ENCODE results near the gene TAL1.

Gene TAL1

DNA sequence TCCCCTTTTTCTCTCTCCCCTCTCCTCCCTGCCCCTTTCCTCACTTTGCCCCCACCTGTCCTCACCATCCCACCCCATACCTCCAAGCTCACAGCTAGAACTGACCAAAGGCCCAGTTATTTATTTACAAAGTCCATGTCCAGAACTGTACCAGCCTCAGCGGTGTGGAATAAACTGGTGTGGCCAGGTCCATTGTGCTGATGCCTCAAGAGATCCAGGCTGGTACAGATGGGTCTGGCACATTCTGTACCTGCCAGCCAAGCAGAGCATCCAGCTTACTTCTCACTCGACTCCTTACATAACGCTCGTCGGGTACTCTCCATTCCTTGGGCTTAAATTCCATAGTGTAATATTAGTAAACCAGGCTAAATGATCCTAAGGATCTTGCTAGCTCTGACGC lies 54.0 kb downstream of the TAL1 start:
- no peak for DNase-seq (ENCODE audit: extremely low read depth in 1 of 2, low read depth in 1 of 2)

DNA sequence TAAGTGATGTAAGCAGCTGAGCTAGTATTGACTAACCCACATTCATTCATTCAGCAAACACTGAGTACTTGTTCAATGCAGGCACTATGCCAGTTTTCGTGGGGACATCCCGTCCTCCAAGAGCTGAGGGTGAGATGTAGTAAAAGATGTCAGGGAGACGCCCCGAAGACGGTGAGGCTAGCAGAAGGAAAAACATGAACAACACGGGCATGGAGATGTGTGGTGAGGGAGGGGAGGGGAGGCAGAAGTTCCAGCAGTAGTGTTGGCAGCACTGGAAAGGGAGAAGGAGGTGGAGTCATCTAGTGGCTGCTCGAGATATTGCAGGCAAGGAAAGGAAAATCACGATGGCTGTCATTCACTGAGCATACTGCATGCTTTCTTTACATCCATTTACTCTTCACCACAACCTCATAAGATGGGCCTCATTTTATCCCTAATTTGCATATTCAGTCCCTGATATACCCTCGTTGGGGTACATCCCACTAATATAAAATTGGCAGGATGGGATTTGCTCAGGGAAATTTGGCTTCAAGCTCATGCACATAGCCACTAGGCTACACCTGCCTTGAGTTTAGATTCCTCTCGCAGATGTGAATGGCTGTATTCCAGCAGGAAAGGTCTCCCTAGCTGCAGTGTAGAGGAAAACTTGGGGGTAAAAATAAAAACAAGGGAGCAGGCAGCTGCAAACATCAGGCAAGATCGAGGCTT lies 56.6 kb downstream of the TAL1 start:
- DNase-seq (ENCODE audit: extremely low read depth in 1 of 2, low read depth in 1 of 2), result no peak

DNA sequence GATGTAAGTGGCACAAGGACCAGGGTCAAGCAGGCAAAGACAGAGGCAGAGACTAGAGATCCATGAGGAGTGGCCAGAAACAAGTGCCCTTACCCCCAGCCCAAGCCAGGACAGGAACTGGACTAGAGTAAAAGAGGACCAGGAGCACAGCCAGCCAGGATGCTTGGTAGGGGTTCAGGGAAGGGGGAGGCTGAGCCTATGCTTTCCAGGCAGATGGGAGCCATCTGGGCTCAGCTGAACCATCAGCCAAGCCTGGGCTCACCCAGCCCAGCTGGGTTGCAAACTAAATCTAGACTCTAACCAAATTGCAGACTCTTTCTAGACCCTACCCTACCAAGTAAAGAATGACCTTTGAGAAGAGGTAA lies 57.4 kb downstream of the TAL1 start:
- DNase-seq (ENCODE audit: extremely low read depth in 1 of 2, low read depth in 1 of 2), result no peak

DNA sequence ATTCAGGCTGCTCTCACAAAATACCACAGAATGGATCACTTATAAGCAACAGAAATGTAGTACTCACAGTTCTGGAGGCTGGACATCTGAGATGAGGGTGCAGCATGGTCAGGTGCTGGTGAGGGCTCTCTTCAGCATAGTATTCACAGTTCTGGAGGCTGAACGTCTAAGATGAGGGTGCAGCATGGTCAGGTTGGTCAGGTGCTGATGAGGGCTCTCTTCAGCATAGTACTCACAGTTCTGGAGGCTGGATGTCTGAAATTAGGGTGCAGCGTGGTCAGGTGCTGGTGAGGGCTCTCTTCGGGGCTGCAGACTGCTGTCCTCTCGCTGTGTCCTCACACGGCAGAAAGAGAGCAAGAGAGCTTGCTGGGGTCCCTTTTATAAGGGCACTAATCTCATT lies 59.2 kb downstream of the TAL1 start:
- DNase-seq (ENCODE audit: extremely low read depth in 1 of 2, low read depth in 1 of 2), result no peak

All from activated CD8-positive, alpha-beta memory T cell treated with anti-CD3 and anti-CD28 coated beads for 1 hour (primary cell).